Muscle of arm (tissue), 12 donors: Measurements from ENCODE around the gene KAT8. TPM values are rescaled to one million over a fixed set of nuclear protein-coding genes. Genes with fewer than 3 reads are reported as not detected.
A peak's percentile ranks its signal among the peaks of the same experiment; 100 is the strongest.

Experiments
- DNase-seq: peaks from one replicate; pipeline ENCODE4 v3.0.0-alpha.2; 2013
- polyA plus RNA-seq, 12 donors: library from polyadenylated mRNA; unstranded; fragments of 120-200 nt; gene quantifications; one replicate each; pipeline ENCODE4 v1.2.1, GENCODE V29; 2013; ENCODE audit not compliant: insufficient read length in 12 of 12

The KAT8 gene
- polyA plus RNA-seq, 12 donors, result 41.5 to 63.1 (median 46.7) TPM; not detected in 1

DNA sequence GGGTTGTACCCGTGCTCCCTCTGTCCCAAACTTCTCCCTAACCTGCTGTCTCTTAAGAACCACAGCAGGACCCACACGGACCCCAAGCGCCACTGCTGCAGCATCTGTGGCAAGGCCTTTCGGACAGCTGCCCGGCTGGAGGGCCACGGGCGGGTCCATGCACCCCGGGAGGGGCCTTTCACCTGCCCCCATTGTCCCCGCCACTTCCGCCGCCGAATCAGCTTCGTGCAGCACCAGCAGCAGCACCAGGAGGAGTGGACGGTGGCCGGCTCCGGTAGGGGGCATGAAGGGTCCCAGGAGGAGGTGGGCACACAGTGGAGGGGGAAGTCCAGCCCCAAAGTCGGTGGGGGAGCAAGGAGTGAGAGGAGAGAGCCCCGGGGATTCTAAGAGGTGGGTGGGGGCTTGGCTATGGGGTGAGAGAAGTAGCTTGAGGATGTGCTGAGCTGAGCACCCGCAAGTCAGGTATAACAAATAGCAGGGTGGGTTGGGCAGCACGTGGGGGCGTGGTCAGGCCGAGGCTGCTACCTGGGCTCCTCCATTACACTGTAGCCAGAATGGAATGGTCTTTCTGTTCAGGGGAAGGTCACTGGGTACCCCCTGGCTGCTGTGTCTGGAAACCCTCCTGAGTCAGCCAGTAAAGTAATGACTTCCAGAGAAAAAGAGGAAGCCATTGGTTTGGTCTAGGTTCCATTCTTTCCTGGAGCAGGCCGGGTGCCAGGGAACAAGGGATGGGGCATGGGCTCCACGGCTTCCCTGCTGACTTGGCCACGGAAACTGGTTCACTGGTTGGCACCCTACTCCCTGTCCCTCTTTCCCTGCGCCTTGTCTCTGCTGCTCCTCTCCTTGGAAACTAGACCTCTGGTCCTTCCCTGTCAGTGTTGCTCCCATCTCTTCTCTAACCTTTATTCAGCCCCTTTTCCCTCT, 35.8 kb upstream of the KAT8 start:
- no peak for DNase-seq

DNA sequence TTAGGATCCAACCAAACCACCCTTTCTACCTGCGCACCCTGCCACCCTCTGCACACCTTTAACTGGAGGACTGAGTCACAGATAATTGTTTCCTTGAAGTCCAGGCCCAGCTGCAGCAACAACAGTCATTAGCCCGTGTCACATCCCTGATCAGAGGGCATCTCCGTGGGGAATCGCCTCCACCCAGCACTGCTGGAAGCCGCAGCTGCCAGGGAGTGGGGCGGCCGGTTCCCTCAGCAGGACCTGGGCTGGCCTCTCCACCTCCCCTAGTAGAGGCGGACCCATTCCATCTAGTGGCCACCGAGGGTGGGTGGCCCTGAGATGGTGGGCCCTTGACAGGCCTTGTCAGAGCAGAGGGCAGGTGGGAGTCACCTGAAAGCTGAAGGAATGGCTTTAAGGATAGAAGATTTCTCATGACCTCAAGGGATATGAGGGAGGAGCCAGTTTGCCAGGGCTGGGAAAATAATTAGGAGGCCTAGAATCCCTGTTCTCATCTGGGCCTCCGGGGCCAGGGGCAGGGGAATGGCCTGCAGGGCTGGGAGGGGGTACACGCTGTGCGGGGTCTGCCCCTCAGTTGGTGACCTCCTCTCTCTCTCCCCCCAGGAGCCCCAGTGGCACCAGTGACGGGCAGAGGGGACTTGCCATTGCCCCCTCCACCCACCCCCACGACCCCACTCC, 35.0 kb upstream of the KAT8 start:
- DNase-seq, result no peak

DNA sequence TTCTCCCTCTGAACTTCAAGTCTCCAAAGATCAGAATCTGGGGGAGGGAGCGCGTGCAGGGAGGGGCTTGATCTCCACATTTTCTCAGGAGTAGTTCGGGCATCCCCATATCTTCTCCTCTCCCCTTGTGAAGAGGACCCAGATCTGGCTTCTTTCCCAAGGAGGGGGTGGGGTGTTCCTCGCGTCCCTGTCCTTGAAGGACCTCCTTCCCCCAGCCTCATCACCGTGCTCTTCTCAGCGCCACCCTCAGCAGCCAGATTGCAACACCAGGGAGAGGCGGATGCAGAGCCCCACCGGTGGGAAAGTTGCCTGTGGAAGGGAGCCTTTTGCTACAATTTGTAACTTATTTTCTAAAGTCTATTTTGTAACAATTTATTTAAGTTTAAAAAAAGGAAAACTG, 34.4 kb upstream of the KAT8 start:
- no peak for DNase-seq

DNA sequence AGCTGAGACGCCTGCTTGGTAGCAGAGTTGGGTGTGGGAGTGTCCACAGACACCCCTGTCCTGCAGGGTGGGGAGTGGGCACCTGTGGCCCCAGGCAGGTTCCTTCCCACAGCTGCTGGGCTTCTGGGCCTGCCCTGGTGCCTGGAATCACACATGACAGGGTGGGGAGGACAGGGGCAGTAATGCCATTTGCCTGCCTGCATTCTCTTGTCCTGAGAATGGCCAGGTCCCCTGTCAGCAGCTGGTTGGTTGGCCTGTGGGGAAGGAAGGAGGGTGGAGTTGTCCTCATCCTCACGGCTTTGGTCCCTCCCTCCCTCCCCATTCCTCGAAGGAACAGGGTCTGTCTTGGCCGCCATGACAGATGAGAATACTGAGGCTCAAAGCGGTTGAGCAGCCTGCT, 33.9 kb upstream of the KAT8 start:
- no peak for DNase-seq

DNA sequence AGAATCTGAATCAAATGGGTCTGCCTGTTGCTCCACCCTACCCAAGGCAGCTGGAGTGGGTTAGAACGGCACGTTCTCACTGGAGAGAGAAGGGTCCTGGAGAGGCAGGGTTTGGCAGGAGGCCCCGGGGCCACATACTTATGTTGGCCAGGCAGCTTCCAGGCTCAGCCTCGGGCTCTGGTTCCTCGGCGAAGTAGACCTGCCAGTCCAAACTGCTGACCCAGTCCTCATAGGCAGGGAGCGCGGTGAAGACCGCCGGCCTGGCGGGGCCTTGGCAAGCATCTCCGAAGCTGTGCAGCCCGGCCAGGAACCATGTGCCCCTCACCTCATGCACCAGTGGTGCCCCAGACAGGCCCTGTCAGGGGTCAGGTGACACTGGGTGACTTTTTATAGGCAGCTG, 33.5 kb upstream of the KAT8 start:
- no peak for DNase-seq

DNA sequence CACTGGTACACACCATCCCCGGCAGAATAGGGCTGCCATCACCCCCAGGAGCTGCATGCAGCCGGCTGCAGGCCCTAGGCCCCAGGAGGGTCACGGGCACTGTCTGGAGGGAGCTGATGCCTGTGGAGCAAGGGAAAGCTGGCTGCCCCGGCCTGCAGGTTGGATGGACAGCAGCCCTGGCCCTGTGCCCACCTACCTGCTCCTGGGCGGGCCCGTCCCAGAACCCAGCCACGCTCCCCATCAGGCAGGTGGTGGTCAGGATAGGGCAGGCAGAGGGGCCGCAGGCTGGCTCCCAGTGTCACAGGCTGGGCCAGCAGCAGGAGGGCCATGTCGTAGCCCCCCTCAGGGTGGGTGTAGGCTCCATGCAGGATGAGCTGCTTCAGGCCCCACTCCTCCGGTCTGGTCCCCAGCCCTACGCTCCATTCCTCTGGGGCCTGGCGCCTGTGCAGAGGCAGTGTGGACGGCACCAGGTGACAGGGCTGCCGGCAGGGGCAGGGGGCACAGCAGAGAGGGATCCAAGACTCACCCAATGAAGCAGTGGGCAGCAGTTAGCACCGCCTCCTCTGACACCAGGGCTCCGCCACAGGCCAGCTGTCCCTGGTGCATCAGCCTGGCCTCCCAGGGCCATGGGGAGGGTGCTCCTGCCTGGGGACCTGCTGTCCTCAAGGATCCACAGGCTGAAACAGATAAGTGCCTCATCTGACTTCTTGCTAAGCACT, 32.7 kb upstream of the KAT8 start:
- no peak for DNase-seq

DNA sequence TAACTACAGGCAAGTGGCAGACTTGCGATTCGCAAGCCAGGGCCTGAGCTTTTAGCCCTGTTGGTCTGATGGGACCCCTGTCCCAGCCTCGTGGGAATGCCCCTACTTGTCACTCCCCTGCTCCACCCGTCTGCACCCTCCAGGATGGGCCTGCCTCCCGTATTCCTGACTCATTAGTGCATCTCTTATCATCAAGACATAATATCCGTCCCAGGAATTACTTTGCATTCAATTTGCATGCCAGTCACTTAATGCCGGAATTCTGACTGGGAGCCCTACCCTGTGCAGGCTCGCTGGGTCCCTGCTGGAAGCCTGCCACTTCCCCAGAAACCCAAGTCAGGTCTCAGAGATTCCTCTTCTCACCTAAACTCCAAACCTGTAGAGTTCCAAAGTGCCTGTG, 32.1 kb upstream of the KAT8 start:
- no peak for DNase-seq

DNA sequence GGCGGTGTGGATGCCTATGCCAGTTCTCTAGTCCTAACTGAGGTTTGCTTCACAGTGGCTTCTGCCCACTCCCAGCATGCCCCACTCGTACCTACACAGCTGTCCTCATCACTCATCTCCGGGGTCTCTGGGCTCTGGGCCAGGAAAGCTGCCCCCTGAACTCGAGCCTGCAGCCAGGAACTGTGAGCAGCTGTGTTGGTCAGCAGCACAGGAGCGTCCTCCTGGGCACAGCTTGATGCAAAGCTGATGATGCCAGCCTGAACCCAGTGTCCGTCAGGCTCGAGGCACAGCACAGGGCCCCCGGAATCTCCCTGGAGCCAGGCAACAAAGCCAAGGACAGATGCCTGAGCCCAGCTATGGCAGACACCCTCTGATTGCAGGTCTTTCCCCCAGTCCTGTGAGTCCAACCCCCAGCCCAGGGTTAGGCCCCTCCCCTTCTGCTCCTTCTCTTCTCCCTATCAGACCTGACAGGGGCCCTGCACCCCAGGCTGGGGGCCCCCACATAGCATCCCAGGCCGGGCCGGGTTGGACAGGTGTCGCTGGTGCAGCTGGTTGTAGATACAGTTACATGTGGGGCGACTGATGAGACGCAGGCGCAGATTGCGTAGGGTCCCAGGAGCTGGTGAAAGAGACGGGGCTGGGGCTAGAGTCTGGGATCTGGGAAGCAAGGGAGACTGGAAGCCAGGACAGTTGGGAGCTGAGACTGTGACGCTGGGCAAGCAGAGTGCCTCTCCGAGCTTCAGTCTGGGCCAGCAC, 31.4 kb upstream of the KAT8 start:
- DNase-seq, result no peak

DNA sequence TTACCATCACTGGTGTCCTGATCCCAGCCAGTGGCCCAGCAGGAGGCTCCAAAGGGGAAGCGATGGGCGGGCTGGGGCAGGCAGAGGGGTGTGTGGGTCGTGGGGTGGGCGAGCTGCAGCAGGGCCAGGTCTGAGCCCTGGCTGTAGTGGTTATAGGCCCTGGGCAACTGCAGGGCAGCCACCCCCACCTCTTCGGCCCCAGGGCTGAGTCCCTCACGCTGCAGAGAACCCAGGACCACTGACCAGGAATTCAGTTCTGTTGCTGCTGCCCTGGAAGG, 30.9 kb upstream of the KAT8 start:
- DNase-seq, result no peak

DNA sequence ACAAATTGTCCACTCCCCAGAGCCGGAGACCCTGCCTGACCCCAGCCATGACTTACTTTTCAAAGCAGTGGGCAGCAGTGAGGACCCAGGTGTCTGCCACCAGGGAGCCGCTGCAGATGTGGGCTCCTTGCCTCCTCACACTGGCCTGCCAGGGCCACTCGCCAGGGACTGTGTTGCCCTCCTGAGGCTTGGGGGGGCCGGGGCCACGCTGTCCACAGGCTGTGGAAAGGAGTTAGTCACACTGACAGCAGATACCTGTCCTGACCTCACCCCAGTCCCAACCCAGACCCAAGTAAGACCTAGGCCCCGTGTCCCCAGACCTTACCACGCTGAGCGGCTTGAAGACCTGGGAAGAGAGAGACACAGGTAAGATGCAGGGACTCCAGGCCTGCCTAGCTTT, 30.0 kb upstream of the KAT8 start:
- DNase-seq, result no peak

DNA sequence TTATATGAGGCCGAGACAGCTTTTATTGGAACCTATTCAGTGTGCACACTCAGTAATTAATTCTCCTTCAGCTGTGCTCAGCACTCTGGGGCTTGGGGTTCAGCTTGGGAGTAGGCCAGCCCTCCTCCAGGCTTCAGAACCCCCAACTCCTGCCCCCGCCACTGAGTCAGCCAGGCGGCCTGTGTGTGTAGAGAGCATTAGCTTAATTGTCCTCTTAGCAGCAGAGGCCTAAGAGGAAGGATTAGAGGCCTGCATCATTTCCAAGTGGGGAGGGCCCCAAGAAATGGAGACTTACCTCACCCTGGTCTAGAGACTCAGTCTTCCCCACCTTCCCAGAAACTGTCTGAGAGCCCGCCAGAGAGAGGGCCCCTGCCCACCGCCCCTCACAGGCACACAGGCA, 29.5 kb upstream of the KAT8 start:
- no peak for DNase-seq

DNA sequence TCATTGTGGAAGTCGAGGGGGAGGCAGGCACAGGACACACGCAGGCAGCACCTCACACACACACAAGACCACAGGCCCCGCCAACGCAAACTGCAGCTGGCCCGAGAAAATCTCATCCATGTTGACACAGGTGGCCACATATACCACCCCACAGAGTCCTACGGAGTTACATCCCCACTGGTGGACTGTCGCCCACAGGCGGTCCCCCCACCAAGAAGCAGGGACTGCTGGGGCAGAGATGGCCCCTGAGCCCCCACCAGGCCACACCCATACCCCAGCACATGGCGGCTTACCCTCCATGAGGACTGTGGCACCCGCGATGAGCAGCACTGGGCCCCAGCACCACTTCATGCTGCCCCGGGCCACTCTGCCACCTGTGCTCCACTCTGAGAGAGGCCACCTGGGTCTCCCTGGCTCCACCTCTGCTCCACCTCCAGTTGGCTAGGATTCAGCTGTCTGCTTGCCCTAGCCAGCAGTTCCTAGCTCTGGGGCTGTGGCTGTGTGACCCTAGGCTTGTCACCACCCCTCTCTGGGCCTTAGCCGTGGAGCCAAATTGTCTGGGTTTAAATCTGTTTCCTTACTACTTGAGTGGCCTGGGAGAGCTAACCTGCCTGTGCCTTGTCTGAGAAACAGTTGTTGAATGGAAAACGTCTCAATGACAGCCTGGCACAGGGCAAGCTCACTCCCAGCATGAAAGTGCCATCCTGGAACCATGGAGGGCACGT, 28.8 kb upstream of the KAT8 start, which contains the start of gene PRSS53:
Gene PRSS53 (minus strand): TSS at position 485 of the 725 bp plus-strand sequence. CDS start 134 bp downstream, at position 351.
- DNase-seq, result no peak

DNA sequence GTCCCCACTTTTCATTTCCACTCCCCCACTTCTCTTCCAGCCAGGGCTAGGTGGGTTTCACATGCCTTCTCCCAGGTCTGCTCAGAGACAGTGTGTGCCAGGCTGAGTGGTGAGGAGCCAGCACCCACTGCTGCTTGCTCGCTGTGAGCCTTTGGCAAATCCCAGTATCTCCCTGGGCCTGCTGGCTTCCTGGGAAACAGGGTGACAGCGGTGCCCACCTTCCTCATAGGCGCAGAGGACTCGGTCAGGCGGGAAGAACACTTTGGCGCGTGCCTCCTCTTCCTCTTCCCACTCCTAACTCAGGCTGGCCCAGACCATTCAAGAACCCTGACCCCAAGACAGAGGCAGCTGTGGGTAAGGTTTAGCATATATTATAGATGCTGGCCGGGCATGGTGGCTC, 28.3 kb upstream of the KAT8 start:
- no peak for DNase-seq

DNA sequence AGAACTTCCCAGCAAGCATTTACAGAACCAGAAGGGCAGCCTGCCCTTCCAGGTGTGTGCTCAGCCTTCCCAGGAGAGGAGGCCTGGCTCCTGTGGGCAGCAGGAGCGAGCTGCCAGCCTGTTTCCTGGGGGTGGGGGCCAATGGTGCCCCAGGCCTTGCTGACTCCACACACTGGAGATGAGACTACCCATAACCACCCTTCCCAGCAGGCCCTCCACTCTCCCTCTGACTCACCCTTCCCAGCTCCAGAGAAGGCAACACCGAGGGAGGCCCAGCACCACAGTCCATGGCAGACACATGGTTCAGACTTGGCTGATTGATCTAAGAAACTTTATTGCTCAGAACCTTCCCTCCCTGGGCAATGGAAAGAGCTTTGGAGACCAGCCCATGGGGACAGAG, 26.9 kb upstream of the KAT8 start:
- DNase-seq, result no peak

DNA sequence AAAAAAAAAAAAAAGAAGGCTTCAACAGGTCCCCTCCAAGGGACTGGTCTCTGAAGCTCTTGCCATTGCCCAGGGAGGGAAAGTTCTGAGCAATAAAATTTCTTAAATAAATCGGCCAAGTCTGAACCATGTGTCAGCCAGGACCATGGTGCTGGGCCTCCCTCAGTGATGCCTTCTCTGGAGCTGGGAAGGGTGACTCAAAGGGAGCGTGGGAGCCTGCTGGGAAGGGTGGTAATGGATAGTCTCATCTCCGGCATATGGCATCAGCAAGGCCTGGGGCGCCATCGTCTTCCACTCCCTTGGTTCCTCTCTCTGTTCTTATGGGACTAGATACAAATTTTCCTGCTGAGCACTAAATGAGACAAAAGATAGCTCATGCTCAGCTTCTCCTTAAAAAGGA, 25.1 kb upstream of the KAT8 start:
- DNase-seq, result no peak

DNA sequence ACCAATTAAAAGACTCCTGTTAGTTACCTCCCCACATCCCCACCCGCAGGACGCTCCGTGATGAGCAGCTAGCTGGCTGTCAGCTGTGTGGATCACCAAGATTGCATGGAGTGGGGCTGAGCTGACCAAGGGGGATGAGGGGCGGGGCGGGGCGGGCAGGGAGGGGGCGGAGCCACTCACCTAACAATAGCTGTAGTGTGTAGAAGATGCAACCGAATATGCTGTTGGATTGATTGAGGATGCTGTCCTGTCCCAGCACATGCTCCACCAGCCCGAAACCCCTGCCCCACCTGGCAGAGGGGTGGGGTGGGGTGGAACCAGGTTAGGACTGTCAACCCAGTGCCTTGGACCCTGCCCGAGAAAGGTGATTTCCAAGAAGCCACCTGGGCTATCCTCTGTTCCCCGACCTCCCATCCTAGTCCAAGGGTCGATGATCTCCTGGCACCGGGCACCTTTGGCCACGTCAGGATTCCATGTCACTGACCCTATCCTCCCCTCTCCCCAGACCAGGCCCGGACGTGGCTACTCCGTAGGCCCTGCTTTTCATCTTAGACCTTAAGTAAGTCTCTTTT, 24.2 kb upstream of the KAT8 start:
- DNase-seq, result no peak

DNA sequence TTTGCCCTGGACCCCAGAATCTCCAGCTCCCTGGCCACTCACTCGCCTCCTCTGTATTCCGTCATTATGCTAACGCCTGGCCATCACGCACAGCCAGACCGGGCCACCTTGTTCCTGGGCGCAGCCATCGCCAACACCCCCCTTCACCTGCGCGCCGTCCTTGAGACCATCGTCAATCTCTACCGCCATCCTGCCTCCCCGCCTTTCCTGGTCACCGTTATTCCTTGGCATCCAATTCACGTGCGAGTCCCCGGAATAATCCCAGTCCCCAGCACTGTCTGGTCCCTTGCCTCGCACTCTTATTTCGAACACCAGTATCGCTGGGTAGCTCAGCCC, 23.4 kb upstream of the KAT8 start:
- DNase-seq, result no peak

DNA sequence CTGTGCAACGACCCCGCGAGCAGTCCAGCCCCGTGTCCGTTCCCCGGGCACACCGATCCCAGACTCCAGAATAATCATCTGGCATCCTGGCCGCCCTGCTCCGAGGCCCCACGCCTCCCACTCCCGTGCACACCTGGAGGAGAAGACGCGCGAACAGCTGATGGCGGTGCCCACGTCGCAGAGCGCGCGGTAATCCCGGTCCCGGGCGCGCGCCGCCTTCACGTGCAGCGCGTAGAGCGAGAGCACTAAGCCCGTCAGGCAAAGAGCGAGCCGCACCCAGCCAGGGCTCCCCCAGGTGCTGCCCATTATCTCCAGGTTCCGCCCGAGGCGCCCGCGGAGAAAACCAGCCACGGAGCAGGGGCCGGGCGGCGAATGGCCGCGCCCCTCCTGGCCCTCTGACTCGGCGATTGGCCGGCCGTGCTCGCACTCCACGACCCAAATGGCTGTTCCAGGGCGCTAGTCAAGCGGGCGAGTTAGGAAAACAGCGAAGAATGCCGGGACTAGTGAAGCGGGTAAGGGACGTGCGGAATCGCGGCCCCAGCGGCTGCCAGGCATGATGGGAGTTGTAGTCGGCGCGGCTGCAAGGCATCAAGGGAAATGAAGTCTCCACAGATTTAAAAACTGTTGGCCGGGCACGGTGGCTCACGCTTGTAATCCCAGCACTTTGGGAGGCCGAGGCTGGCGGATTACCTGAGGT, 22.9 kb upstream of the KAT8 start, which contains the start of gene VKORC1:
Gene VKORC1 (minus strand): TSS at position 374 of the 697 bp plus-strand sequence. CDS start 68 bp downstream, at position 306.
- DNase-seq, result peak; percentile 93

DNA sequence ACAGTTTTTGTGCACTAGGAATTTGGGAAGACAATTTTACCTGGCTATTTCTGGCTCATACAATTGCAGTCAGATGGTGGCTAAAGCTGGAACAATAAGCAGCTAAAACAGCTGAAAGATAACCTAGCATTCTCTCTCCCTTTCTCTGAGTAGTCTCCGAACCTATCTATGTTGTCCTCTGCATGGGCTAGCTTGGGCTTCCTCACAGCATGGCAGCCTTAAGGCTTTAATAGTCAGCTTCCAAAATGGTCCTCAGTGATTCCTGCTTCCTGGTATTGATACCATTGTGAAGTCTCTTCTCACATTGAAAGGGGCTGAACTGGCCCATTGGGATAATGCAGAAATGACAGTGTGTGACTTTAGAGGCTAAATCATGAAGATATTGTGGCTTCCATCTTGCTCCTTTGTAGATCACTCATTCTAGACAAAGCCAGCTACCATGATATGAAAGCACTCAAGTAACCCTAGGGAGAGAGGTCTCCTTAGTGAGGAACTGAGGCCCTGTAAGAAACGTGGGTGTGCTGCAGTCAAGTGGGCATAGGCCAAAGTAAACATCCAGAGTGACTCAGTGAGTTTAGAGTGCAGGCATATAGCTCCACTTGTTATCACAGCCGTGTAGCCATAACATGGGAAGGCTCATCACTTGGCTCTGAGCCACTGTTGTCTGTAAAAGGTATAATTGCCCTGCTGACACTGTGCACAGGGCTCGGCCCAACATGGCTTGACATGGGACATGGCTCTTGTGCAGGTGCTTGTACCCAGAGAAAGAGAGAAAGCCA, 17.4 kb upstream of the KAT8 start:
- no peak for DNase-seq
